BJ (cell line): Measurements from ENCODE around the gene PPP4R4. TPM values are rescaled to one million over a fixed set of nuclear protein-coding genes. Genes with fewer than 3 reads are reported as not detected.

Source experiments
- CTCF ChIA-PET: fragments of 350-600 bp; formaldehyde crosslinking; extraction: SDS; loops from one replicate; lab custom pipeline; 2021; ENCODE audit warnings: antibody characterized with exemption, inconsistent platforms; lab: Yijun Ruan, JAX
- POLR2A ChIA-PET: fragments of 300-600 bp; sonication (Branson Sonifier 250); formaldehyde crosslinking; extraction: SDS; loops from one replicate; lab custom pipeline; 2021; ENCODE audit warnings: antibody characterized with exemption; lab: Charles Lee
- DNase-seq: peaks from one replicate; pipeline ENCODE4 v3.0.0-alpha.2; 2011; ENCODE audit warnings: low read depth
- H3K27me3 ChIP-seq: 2 replicates; pipeline ENCODE4 v1.6.0; 2011; ENCODE audit warnings: low read length; ENCODE audit not compliant: control insufficient read depth, insufficient read depth
- H3K36me3 ChIP-seq: 2 replicates; pipeline ENCODE4 v1.5.1; 2011; ENCODE audit warnings: low read length; ENCODE audit not compliant: control insufficient read depth, insufficient read depth
- H3K4me3 ChIP-seq: 2 replicates; pipeline ENCODE4 v1.5.1; 2011; ENCODE audit warnings: low read depth, mild to moderate bottlenecking, control low read depth, low read length
- polyA minus RNA-seq: library from RNA; depleted of rRNA, polyadenylated mRNA; stranded (reverse); fragments of >200 nt; gene quantifications from 2 replicates; pipeline ENCODE4 v1.2.3, GENCODE V29; 2011; rRNA and poly(A)+ RNA removed
- polyA plus RNA-seq: library from polyadenylated mRNA; depleted of rRNA; stranded (reverse); fragments of >200 nt; gene quantifications from 2 replicates; pipeline ENCODE4 v1.2.3, GENCODE V29; 2011; rRNA removed
- TF ChIP-seq, protein P1 (sequence below): IDR thresholded peaks from 2 replicates; pipeline ENCODE4 v1.5.1; 2011; ENCODE audit warnings: low read depth, mild to moderate bottlenecking, control low read depth, inconsistent platforms, low read length, moderate library complexity; ENCODE audit not compliant: insufficient read depth

Gene PPP4R4, protein sequence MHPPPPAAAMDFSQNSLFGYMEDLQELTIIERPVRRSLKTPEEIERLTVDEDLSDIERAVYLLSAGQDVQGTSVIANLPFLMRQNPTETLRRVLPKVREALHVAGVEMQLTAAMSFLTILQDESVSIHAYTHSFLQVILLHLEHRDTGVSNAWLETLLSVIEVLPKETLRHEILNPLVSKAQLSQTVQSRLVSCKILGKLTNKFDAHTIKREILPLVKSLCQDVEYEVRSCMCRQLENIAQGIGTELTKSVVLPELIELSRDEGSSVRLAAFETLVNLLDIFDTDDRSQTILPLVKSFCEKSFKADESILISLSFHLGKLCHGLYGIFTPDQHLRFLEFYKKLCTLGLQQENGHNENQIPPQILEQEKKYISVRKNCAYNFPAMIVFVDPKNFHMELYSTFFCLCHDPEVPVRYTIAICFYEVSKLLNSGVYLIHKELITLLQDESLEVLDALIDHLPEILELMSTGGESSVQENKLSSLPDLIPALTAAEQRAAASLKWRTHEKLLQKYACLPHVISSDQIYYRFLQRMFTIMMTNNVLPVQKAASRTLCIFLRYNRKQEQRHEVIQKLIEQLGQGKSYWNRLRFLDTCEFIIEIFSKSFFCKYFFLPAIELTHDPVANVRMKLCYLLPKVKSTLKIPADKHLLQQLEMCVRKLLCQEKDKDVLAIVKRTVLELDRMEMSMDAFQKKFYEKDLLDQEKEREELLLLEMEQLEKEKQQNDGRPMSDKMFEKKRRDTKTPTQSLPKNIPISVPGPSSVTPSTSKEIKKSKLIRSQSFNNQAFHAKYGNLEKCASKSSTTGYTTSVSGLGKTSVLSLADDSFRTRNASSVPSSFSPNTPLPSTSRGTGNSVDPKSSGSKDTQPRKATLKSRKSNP
- 0.37 and 0.39 TPM in 2 replicates for polyA plus RNA-seq
- 0.57 and 0.85 TPM in 2 replicates for polyA minus RNA-seq

DNA sequence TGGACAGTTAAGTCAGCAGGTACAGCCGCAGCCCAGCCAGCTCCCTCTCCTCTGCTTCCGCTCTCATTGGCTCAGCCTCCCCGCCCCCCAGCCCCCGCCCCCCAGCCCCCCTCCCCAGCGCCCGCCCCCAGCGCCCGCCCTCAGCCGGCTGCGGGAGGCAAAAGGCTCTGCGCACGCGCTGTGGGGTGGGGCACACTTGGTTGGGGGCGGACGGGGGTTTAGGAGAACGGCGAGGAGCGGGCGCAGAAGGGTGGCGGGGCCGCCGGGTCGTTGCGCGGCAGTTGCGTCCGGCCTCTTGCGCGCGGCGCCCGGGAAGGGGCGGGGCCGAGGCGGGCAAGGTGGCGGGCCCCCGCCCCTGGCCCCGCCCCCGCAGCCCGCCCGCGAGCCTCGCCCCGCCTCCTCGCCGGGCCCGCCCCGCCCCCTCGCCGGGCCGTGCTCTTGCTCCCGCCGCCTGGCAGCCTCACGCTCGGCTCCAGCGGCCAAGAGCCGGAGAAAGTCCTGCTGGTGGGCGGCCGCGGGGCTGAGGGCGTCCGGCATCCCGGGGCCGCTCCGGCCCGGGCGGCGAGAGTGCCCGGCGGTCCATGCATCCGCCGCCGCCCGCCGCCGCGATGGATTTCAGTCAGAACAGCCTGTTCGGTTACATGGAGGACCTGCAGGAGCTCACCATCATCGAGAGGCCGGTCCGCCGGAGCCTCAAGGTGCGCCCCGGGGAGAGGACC lies at the start of gene PPP4R4:
PPP4R4 (plus strand) TSS at position 438 of the 719 bp plus-strand sequence; CDS start at position 582, 144 bp downstream.
- TF ChIP-seq, protein P1, sequence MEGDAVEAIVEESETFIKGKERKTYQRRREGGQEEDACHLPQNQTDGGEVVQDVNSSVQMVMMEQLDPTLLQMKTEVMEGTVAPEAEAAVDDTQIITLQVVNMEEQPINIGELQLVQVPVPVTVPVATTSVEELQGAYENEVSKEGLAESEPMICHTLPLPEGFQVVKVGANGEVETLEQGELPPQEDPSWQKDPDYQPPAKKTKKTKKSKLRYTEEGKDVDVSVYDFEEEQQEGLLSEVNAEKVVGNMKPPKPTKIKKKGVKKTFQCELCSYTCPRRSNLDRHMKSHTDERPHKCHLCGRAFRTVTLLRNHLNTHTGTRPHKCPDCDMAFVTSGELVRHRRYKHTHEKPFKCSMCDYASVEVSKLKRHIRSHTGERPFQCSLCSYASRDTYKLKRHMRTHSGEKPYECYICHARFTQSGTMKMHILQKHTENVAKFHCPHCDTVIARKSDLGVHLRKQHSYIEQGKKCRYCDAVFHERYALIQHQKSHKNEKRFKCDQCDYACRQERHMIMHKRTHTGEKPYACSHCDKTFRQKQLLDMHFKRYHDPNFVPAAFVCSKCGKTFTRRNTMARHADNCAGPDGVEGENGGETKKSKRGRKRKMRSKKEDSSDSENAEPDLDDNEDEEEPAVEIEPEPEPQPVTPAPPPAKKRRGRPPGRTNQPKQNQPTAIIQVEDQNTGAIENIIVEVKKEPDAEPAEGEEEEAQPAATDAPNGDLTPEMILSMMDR: no peak
- POLR2A ChIA-PET: no interaction called here
- H3K4me3 ChIP-seq: peak within 1 kb of the TSS; percentile 53
- H3K27me3 ChIP-seq: peaks cover 7% of the 10 kb centered on the region
- no peak for DNase-seq
- H3K36me3 ChIP-seq: no peaks in the 10 kb centered on the region
- CTCF ChIA-PET: interaction anchor here (0.7 kb wide), 1 partner anchor 138 kb away, joined by 3 read pairs; no protein-coding TSS in a partner anchor

DNA sequence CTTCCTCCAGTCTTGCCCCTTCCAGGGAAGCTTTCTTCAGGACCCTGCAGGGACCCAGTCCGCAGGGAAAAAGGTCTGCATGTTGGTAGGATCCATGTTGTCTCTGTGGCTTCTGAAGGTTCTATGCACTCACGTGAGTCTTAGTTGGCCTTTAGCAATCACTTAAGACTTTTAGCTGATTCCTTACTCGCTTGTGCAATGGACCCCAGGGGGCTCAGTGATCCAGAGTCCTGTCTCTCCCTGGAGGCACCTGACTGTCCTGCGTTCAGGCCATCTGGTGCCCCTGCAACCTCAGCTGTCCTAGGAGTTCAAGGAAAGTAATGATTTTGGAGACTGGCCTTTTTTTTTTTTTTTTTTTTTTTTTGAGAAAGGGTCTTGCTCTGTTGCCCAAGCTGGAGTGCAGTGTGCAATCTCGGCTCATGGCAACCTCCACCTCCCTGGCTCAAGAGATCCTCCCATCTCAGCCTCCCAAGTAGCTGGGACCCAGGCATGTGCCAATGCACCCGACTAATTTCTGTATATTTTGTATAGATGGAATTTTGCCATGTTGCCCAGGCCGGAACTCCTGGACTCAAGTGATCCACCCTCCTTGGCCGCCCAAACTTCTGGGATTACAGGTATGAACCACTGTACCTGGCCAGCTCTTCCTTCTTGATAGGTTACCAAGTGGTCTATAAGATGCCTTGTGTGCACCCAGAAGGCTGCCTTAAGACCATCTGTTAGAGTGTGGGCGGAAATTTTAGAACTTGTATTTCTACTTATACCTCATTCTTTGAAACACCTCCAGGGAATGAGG lies 49.3 kb upstream of the PPP4R4 start:
- CTCF ChIA-PET: interaction anchor here (0.5 to 2.0 kb wide), 6 partner anchors 7 to 341 kb away, joined by 3 to 6 read pairs (median 4); no protein-coding TSS in a partner anchor
- POLR2A ChIA-PET: no interaction called here
- no peak overlapping the region for H3K4me3 ChIP-seq

DNA sequence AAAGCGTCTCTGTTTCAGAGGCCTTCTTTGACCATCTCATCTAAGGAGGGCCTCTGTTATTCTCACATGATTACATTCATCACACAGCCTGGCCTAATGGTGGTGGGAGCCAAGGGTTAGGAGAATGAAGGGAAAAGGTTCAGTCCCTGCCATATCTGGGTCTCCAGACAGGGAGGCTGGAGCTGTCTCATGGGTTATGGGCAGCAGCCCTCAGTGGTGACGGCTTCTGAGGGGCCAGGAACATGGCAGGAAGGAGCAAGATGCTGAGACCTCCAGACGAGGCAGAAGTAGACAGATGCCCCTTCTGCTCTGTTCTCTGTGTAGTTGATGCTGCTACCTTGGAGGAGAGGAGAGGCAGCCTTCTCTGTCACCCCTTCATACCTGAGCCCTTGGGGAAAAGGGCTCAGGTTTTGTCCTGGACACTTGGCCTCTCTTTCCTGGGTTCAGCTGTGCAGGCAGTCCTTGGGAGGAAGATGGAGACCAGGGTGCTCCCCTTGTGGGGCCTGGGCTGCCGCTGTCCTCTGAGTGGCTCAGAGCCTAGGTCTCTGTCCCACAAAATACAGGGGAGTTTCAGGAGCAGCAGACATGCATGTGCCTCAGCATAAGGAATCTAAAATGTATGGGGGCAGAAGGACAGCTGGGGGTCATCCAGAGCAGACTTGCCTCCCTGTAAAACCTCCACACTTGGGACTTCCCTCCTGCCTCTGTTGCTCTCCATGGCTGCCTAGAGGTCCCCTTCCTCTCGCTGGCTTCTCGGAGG lies 48.3 kb upstream of the PPP4R4 start:
- Histone ChIP-seq H3K4me3 (no peak overlapping the region), H3K27me3 (no peaks in the 10 kb centered on the region), H3K36me3 (peaks cover 1% of the 10 kb centered on the region)
- ChIA-PET POLR2A (no interaction called here), CTCF (interaction anchor here (0.9 kb wide), 1 partner anchor 67 kb away, joined by 7 read pairs; no protein-coding TSS in a partner anchor)
- TF ChIP-seq, protein P1: no peak
- DNase-seq: no peak

More for the DNA sequence above, 49.3 kb upstream of the PPP4R4 start:
- TF ChIP-seq, protein P1: no peak
- Histone ChIP-seq H3K27me3 (no peaks in the 10 kb centered on the region), H3K36me3 (peaks cover 1% of the 10 kb centered on the region)
- DNase-seq: no peak

DNA sequence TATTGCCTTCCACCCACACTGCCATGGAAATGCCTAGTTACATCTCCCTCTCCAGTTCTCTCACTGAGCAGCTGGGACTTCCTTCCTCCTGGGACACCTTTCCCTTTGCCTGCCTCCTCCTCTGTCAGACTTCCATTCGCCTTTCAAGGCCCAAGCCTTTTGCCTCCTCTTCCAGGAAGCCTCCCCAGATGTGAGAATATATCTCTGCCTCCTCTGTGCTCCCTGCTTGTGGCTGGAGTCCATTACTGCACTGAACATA lies 47.8 kb upstream of the PPP4R4 start:
- POLR2A ChIA-PET: no interaction called here
- CTCF ChIA-PET: interaction anchor here (0.9 kb wide), 1 partner anchor 67 kb away, joined by 7 read pairs; no protein-coding TSS in a partner anchor
- Histone ChIP-seq H3K27me3 (no peaks in the 10 kb centered on the region), H3K36me3 (peaks cover 1% of the 10 kb centered on the region), H3K4me3 (no peak overlapping the region)
- no peak for DNase-seq
- TF ChIP-seq, protein P1: no peak
